HG03457 (cell line): ENCODE measurements around the gene XRCC1.

Source experiments
- ATAC-seq: cut with Tn5 transposase; IDR thresholded peaks from one replicate; pipeline ENCODE4 v1.9.1; 2021; ENCODE audit warnings: moderate number of reproducible peaks; ENCODE audit not compliant: unreplicated experiment

XRCC1 gene, protein sequence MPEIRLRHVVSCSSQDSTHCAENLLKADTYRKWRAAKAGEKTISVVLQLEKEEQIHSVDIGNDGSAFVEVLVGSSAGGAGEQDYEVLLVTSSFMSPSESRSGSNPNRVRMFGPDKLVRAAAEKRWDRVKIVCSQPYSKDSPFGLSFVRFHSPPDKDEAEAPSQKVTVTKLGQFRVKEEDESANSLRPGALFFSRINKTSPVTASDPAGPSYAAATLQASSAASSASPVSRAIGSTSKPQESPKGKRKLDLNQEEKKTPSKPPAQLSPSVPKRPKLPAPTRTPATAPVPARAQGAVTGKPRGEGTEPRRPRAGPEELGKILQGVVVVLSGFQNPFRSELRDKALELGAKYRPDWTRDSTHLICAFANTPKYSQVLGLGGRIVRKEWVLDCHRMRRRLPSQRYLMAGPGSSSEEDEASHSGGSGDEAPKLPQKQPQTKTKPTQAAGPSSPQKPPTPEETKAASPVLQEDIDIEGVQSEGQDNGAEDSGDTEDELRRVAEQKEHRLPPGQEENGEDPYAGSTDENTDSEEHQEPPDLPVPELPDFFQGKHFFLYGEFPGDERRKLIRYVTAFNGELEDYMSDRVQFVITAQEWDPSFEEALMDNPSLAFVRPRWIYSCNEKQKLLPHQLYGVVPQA

GRCh38 chr19:43575156-43575950 lies at the start of gene XRCC1, which contains the start of gene PINLYP:
TSS of gene XRCC1 (minus strand) at chr19:43575527. CDS start at chr19:43575458, 69 bp downstream.
TSS of gene PINLYP (plus strand) at chr19:43575801. CDS start at chr19:43577192, 1,391 bp downstream.
- peak; percentile 83 for ATAC-seq

GRCh38 chr19:43624933-43625332 lies 49.6 kb upstream of the XRCC1 start:
- ATAC-seq = no peak

DNA sequence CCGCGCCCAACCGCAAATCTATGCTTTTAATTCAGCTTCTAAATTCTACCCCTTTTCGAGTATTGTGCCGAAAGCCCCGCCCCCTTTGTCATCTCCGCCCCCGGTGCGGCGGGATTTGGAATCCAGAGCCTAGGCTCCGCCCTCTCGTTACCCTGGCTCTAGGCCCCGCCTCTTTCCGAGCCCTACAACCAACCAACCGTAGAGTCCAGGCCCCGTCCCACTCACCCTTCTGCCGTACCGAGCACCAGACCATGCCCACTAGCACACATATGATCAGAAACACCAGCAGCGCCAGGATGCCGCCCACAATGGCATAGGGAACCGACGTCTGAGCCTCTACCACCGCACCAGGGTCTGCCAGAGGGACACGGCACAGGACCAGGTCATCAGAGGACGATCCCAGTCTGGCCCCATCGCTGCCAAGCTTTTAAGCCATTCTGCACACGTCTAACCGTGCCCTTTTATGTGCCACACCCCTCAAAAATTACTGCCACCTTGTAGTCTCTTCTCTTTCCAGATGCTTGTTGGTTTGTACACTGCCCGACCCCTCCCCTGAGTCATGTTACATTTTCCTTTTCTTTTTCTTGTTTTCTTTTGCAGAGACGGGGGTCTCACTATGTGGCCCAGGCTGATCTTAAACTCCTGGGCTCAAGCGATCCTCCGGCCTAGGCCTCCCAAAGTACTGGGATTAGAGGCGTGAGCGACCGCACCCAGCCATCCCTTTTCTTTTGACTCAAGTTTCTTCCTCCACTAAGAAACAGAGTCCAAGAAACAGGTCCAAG lies 48.8 kb upstream of the XRCC1 start:
- no peak for ATAC-seq

- ATAC-seq = no peak
Observed at GRCh38 chr19:43622956-43623355, 47.6 kb upstream of the XRCC1 start.

DNA sequence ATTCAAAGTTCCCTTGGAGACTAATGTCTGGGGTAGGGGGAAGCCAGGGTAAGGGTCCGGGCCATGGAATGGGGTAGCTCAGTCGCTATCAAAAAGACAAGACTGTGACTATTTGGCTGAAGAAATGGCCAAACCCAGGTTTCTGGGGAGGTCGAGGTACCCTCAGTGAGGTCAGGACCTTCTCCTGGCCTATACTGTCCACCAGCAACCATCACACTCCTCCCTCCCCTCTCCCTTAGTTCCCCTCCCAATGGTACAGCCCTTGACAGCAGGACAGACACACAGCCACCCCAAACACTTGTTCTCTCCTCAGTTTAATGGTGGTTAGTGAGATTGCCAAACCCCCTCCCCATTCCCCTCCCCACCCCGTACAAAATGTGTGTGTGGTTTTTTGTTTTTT lies 46.7 kb upstream of the XRCC1 start:
- no peak for ATAC-seq

DNA sequence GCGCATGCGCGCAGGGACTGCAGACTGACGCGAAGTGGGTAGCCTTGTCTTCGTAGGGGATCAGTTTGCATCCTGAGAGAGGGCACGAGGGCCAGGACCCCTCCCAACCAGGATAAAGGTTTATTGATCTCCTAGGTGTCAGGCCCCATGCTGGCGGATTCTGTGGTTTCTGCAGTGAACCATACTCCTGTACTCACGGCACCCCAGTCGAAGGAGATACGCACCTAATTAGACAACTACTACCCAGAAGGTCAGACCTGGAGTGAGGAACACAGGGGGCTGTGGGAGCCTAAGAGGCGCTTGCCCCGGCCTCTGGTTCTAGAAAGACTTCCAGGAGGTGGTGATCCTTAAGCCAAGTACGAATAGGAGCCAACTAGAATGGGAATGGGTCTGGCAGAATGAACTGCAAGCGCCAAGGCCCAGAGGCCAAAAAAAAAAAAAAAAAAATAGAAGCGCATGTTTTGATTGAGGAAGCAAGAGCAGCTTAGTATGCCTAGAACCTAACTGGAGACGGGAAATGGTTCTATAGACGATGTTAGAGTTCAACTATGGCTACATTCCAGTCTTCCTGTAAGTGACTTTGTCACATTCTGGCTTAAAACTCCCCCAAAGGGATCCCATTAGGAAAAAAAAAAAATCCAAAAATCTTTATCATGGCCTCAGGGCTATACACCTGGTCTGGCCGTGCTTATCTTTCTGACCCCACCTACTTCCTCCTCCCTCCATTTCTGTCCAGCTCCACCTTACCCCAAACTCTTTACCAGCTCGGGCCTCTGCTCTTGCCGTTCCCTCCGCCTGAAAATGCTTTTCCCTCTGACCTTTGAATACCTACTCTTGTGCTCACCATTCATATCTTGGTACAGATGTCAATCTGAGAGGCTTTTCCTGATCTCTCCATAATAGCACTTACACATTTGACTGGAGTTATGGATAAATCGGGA lies 45.0 kb upstream of the XRCC1 start:
- ATAC-seq = no peak

- ATAC-seq = peak; percentile 59
Observed at GRCh38 chr19:43619262-43620060, 44.1 kb upstream of the XRCC1 start, which contains the start of gene ZNF428. TSS of gene ZNF428 (minus strand) at chr19:43619629. CDS start at chr19:43614304, 5,325 bp downstream.

DNA sequence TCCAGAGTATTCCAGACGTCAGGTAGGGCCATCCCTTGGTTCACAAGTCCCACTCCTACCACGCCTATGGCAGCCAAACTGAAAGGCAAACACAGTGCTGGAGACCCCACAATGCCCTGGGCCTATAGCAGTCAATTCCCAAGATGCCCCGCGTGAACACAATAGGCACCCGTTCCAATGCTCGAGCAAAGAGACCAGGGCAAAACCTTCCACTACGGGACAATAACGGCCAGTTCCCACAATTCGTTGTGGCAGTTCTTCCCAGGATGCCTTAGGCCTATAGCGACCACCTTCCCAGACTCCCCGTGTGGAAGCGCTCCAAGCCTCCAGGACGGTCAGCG lies 43.6 kb upstream of the XRCC1 start:
- no peak for ATAC-seq

- ATAC-seq = no peak
Observed at GRCh38 chr19:43616954-43617353, 41.6 kb upstream of the XRCC1 start.

DNA sequence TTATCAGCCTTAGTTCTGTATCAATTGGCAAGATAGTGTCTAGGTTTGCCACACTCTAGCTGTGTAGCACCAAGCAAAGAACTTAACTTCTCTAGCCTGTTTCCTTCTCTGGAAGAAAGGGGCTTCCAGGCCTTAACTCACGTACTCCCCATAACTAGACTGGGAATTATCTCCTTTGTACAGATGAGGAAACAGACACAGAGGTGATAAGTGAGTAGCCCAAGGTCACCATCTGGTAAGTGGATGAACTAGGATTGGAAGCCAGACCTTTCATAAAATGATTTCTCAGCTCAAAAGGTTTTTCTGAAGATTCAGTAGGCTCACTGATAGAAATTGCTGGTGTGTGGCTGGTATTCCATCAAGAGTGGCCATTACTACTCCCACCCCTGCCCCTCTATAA lies 41.0 kb upstream of the XRCC1 start:
- ATAC-seq = no peak

- ATAC-seq = no peak
Observed at GRCh38 chr19:43612374-43612773, 37.0 kb upstream of the XRCC1 start.

GRCh38 chr19:43611788-43612187 lies 36.5 kb upstream of the XRCC1 start, which contains the start of gene SRRM5:
TSS of gene SRRM5 (plus strand) at chr19:43612088. CDS start at chr19:43612122, 34 bp downstream.
- ATAC-seq = no peak

- ATAC-seq = no peak
Observed at GRCh38 chr19:43610493-43610892, 35.2 kb upstream of the XRCC1 start.

- ATAC-seq = no peak
Observed at GRCh38 chr19:43609872-43610271, 34.5 kb upstream of the XRCC1 start.

DNA sequence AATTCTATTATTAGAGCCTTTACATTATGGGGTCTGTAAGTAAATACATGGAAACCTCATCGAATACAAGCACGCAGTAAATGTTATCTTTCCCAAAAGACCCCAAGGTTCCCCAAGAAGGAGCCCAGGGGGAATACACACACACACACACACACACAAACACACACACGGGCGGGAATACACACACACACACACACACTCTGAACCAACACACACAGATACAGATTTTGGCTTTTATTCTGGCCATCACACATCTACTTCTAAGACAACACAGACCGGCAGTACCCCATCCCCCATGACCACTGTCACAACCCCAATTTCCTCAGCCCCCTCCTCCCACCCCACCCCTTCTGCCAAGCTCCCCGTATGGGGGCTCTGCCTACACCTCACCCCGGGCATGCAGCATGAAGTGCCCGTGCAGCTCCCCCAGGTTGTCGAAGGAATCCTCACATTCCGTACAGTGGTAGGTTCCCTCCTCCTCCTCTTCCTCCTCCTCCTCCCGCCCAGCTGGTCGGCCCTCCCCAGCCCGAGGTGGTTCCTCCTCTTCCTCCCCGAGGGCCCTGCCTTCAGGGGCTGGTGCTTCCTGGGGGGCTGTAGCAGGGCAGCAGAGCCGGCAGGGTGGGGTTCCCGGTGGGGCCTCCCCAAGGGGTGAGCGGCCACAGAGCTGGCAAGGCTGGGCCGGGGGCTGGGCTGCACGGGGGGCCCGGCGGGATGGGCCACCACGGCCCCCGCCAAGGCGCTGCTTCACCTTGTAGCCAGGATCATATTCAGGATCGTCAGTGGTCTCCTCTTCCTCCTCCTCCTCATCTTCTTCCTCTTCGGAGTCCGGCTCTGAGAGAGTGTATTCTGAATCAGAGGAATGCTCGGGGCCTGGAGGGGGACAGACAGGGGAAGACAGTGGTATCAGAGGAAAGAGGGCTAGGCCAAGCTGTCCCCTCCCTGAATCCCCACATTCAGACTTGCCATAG lies 32.2 kb upstream of the XRCC1 start:
- ATAC-seq = no peak

DNA sequence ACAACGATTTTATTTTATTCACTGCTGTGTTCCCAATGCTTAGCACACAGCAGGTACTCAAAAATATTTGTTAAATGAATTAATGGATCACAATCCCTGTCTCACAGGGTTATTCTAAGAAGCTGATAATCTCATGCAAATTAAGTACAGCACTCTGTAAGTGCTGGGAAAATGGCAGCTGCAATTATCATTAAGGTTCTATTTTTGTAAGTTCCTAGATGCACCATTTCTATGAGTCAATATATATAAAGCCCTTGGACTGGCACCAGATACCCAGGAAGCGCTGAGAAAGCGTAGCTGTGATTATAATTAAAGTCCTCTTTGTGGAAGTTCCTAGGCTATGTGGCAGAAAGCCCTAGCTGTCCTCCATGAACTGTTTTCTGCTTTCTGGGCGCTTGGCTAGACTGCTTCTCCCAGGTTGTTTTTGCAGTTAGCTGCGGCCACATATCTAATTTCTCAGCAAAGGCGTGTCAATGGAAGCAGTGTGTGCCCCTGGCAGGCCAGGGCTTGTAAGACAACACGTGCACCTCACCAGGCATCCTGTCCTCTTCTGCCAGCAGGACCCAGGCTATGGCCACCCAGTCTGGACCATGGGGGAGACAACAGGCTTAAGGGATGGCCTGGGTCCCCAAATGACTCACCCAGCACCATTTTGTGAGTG lies 31.4 kb upstream of the XRCC1 start:
- ATAC-seq = no peak
